ENCODE measurements around the gene CTDNEP1.

The CTDNEP1 gene

GRCh38 chr17:7290685-7291084 is 39.2 kb upstream of the CTDNEP1 start:
- TF ChIP-seq ZBTB7A (IDR thresholded peaks at IDR 0.05; ENCODE audit: low read depth) (no peak), FOXM1 (IDR thresholded peaks at IDR 0.05; ENCODE audit: borderline replicate concordance, low read depth) (no peak), YY1 (IDR thresholded peaks at IDR 0.05; ENCODE audit: low read depth) (no peak), EP300 (IDR thresholded peaks at IDR 0.05; ENCODE audit: borderline replicate concordance) (no peak), NFIC (IDR thresholded peaks at IDR 0.05) (no peak), CEBPB (IDR thresholded peaks at IDR 0.05) (no peak), RAD21 (IDR thresholded peaks at IDR 0.05; ENCODE audit: low read depth) (no peak), TEAD4 (IDR thresholded peaks at IDR 0.05) (no peak), CREB1 (IDR thresholded peaks at IDR 0.05; ENCODE audit: low read depth) (no peak), TAF1 (IDR thresholded peaks at IDR 0.05; ENCODE audit: low read depth) (no peak), MAX (IDR thresholded peaks at IDR 0.05) (no peak), REST (IDR thresholded peaks at IDR 0.05; ENCODE audit: low read depth) (no peak), TCF12 (IDR thresholded peaks at IDR 0.05; ENCODE audit: low read depth) (no peak), USF1 (IDR thresholded peaks at IDR 0.05) (no peak), EGR1 (IDR thresholded peaks at IDR 0.05) (no peak)

- TF ChIP-seq EP300 (IDR thresholded peaks at IDR 0.05; ENCODE audit: borderline replicate concordance) (no peak), RAD21 (IDR thresholded peaks at IDR 0.05; ENCODE audit: low read depth) (no peak), MAX (IDR thresholded peaks at IDR 0.05) (no peak), TCF12 (IDR thresholded peaks at IDR 0.05; ENCODE audit: low read depth) (no peak), TAF1 (IDR thresholded peaks at IDR 0.05; ENCODE audit: low read depth) (no peak), FOXM1 (IDR thresholded peaks at IDR 0.05; ENCODE audit: borderline replicate concordance, low read depth) (no peak), YY1 (IDR thresholded peaks at IDR 0.05; ENCODE audit: low read depth) (no peak), TEAD4 (IDR thresholded peaks at IDR 0.05) (no peak), CEBPB (IDR thresholded peaks at IDR 0.05) (no peak), REST (IDR thresholded peaks at IDR 0.05; ENCODE audit: low read depth) (no peak), USF1 (IDR thresholded peaks at IDR 0.05) (no peak), NFIC (IDR thresholded peaks at IDR 0.05) (no peak), ZBTB7A (IDR thresholded peaks at IDR 0.05; ENCODE audit: low read depth) (no peak), EGR1 (IDR thresholded peaks at IDR 0.05) (no peak), CREB1 (IDR thresholded peaks at IDR 0.05; ENCODE audit: low read depth) (no peak)
These were observed 38.6 kb upstream of the CTDNEP1 start for GRCh38 chr17:7290166-7290565.

- TF ChIP-seq REST (IDR thresholded peaks at IDR 0.05; ENCODE audit: low read depth) (no peak), NFIC (IDR thresholded peaks at IDR 0.05) (no peak), FOXM1 (IDR thresholded peaks at IDR 0.05; ENCODE audit: borderline replicate concordance, low read depth) (no peak), EP300 (IDR thresholded peaks at IDR 0.05; ENCODE audit: borderline replicate concordance) (no peak), TEAD4 (IDR thresholded peaks at IDR 0.05) (no peak), RAD21 (IDR thresholded peaks at IDR 0.05; ENCODE audit: low read depth) (no peak), USF1 (IDR thresholded peaks at IDR 0.05) (no peak), TCF12 (IDR thresholded peaks at IDR 0.05; ENCODE audit: low read depth) (no peak), YY1 (IDR thresholded peaks at IDR 0.05; ENCODE audit: low read depth) (no peak), CREB1 (IDR thresholded peaks at IDR 0.05; ENCODE audit: low read depth) (no peak)
These were observed 37.9 kb upstream of the CTDNEP1 start for GRCh38 chr17:7289256-7290032.

Data from Ishikawa (cell line).